Ramos (cell line): ENCODE results near the gene SLC25A44.

Experiments
- in situ Hi-C: fragments of 300-500 bp; cut with MboI; formaldehyde crosslinking; loops from one replicate; pipeline ENCODE4 v1.14.3; 2022; ENCODE audit warnings: low sequenced_read_pairs; ENCODE audit not compliant: unreplicated experiment

Gene SLC25A44, protein sequence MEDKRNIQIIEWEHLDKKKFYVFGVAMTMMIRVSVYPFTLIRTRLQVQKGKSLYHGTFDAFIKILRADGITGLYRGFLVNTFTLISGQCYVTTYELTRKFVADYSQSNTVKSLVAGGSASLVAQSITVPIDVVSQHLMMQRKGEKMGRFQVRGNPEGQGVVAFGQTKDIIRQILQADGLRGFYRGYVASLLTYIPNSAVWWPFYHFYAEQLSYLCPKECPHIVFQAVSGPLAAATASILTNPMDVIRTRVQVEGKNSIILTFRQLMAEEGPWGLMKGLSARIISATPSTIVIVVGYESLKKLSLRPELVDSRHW

DNA sequence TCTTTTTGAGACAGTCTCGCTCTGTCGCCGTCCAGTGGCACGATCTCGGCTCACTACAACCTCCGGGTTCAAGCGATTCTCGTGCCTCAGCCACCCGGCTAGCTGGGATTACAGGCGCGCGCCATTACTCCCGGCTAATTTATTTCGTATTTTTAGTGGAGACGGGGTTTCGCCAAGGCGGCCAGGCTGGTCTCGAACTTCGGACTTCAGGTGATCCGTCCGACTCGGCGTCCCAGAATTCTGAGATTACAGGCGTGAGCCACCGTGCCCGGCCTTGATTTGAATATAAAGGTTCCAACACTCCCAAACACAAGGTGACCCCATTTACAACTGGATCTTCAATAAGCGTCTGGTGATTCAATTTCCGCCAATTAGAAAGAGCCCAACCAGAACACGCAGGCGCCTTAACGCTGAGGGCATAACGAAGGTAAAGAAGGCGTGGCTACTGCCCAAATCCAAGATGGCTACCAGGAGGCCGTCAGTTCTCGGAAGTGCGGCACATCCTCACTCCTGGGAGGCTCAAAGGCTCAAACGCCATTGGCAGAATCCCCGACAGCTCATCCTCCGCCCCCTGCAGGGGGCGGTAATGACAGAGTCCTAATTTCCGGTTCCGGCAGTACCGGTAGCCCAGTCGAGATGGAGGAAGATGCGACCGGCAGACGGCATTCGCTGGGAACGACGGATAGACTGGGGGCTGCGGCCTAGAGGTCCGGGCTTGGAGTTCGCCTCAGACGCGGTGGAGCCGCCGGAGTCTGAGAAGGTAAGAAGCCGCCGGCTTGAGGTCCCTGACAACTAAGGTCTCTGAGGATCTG, at the start of gene SLC25A44:
Gene SLC25A44 (plus strand): TSS at position 617 of the 812 bp plus-strand sequence. CDS start 5,744 bp downstream, outside the sequence.
- in situ Hi-C loops: no loop called here

DNA sequence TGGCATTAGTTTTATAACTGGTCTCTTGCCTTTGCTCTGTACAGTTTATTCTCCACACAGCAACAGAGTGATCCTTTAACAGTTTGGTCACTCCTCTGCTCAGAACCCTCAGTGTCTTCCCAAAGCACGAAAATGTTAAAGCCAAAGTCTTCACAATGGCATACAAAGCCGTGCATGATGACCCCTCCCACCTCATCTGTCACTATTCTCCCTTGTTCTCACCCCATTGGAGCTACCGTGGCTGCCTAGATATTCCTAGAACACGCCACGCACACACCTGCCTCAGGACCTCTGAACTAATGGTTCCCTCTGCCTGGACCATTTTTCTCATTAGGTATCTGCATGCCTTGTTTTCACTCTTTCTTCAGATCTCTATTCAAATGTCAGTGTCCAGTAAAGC, 49.2 kb upstream of the SLC25A44 start:
- in situ Hi-C loops: loop anchor here (5.0 to 10.0 kb wide), 2 partner anchors 78 to 170 kb away; no protein-coding TSS in a partner anchor

DNA sequence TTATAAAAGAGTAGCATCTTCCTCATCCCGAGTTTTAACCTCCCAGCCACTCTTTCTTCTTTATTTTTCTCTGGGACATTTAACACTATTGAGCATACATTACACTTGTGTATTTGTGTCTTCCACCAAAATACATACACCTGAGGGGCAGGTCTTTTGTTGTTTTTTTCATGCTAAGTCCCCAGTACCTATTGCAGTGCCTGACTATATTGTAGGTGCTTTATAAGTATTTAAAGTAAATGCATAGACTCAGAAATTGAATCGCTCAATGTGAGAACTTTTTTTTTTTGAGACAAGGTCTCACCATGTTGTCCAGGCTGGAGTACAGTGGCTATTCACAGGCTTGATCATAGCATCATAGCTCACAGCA, 48.3 kb upstream of the SLC25A44 start:
- in situ Hi-C loops: loop anchor here (5.0 to 10.0 kb wide), 2 partner anchors 77 to 169 kb away; no protein-coding TSS in a partner anchor

DNA sequence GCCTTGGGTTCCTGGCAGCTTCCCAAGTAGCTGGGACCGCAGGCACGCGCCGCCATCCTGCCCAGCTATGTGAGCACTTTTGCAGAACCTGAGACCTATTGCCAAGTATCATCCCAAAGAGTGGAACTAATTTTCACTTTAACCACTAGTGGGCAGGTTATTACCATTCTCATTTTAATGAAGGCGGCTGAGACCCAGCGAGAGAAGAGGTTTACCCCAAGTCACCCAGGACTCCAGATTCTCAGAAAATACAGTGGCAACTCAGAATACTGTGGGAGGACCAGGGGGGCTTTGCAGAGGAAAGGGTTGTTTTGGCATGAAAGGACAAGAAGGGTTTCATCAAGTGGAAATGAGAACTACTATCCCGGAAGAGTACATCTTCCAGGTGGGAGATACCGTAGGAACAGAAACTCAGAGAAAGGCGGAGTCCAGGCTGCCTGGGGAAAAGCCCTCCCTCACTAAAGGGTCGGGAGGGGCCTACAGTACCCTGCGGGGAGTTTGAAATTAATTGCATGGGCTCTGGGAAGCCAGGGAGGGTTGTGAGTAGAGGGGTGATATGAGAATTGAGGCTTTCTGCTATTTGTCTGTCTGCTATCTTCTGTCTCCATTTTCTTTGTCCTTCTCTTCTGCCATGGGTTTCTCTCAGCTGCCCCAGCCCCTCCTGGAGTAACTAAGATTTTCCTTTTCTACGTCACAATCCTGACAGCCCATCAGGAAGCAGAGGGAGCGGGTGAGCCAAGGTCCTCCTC, 47.7 kb upstream of the SLC25A44 start:
- in situ Hi-C loops: loop anchor here (5.0 to 10.0 kb wide), 2 partner anchors 76 to 169 kb away; no protein-coding TSS in a partner anchor

DNA sequence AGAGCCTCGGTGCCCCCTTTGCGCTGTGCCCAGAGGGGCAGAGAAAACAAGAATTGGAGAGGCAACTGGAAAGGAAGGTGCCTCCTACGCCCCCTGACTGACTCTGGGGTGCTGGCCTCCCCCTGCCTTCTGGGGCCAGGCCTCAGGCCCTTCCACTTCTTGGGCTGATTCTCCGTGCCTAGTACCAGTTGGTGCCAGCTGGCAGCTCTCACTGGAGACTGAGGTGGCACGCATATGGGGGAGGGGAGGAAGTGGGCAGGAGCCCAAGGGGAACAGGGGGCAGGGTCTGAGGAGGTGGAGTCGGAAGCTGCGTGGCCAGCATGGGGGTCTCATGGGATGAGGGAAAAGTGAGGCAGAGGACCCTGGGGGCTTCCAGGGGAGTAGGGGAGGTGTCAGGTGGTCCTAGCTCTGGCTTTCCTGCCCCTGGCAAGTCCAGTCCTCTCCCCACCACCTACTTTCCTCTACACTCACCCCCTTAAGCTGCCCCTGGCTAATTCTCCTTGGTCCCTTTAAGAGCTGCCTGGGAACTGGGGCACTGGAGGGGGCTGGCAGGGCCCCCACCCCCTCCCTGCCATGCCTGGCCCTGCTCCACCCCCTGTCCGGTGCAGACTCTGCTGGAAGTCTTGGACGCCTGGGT, 47.0 kb upstream of the SLC25A44 start:
- in situ Hi-C loops: loop anchor here (5.0 to 10.0 kb wide), 2 partner anchors 75 to 168 kb away; no protein-coding TSS in a partner anchor

DNA sequence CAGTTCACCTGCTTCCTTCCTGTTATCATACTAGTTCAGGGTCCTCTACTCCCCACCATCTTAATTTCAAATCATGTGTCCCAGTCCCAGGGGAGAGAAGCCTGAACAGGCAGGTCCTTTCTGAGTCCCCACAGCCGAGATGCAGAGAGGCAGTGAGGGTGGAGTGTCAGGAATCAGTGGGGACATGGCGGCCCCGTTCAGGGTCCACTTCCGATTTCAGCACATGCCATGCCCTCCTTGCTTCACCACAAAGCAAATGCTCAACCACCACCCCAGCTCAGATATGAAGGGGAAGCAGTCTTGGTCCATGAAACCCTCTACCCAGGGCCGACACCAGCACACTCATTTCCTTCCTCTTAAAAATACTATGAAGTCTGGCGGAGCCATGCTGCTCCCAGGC, 45.7 kb upstream of the SLC25A44 start:
- in situ Hi-C loops: loop anchor here (5.0 to 10.0 kb wide), 2 partner anchors 74 to 167 kb away; no protein-coding TSS in a partner anchor

DNA sequence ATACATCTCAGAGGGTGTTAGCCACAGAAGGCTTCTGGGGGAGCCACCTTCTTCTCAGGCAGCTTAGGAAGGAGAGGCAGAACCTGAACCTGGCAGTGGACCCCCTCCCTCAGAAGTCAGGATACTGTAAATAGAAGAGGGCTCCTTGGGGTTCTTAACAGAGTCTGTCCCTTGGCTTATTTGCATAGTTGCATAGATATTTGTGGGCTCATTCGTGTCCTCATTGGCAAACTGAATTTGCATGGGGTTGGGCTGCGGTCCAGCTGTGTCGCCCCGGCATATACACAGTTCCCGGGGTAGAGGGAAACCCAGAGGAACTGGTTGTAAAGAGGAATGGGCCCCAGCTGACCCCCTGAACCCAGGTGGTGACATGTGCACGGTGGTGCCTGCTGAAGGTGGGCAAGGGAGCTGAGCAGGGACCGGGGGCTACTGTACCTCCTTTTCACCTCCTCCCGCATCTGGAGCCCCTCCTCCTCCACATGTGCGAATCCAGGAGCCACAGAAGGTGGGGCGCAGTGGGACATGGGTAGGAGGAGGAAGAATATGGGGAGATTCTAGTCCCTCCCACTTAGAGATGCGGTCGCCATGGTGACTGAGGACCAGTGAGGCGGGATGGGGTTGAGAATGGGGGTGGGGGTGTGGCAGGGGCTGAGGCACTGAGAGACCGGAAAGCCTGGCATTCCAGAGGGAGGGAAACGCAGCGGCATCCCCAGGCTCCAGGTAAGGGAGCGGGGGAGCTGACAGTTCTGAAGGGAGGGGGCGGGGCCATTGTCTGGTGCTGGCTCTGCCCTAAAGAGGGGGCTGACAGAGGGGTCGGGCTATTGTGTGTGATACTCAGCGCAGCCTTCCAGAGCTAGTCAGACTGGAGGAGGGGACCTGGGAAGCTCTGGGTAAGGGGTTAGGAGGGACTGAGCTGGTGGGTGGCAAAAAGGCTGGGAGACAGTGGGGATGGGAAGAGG, 44.3 kb upstream of the SLC25A44 start:
- in situ Hi-C loops: loop anchor here (5.0 to 10.0 kb wide), 2 partner anchors 73 to 165 kb away; no protein-coding TSS in a partner anchor

DNA sequence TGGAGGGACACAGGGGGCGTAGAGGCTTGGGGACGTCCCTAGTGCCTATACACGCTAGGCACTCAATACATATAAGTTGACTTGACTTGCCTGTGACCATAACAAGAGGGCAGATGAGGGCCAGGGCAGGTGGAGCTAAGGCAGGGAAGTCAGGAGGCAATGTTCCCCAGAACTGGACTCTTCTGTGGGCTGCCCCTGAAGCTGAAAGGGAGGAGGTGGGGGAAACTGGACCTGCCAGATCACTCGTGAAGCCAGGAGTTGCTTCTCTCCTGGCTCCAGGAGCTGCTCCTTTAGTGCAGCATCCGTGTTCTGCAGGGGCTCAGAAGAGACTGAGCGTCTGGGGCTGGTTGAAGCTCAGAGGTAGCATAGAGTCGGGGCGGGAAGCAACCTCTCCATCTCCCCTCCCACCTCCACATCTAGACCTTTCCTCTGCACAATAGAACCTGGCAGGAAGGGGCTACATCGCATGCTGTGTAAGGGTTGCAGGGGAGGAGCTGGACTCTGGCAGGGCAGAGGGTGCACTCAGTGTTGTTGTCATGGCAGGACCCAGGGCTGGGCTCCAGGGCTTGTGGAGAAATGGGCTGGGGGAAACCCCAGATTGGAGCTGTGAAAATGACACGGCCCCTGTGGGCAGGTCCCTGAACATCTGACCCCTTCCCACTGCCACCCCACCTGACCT, 43.4 kb upstream of the SLC25A44 start:
- in situ Hi-C loops: no loop called here

DNA sequence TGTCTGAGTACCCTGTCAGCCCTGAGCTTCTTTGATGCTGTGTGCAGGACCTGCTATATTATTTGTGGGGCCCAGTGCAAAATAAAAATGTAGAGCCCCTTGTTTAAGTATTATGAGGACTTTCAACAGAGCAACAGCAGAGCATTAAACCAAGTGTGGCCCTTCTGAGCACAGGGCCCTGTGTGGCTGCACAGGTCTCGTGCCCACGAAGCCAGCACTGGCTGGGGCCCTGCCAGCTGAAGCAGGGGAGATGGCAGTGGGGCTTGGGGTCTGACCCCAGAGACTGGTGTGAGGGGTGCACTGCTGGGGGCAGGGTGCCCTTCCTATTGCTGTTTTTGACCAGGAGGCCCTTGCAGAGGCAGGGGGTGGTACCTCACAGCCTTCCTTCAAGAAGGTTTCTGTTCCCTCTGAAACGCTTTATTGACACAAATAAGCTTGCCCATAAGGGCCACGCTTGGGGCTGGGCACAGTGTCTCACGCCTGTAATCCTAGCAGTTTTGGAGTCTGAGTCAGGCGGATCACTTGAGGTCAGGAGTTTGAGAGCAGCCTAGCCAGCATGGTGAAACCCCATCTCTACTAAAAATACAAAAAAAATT, 42.7 kb upstream of the SLC25A44 start:
- in situ Hi-C loops: no loop called here

DNA sequence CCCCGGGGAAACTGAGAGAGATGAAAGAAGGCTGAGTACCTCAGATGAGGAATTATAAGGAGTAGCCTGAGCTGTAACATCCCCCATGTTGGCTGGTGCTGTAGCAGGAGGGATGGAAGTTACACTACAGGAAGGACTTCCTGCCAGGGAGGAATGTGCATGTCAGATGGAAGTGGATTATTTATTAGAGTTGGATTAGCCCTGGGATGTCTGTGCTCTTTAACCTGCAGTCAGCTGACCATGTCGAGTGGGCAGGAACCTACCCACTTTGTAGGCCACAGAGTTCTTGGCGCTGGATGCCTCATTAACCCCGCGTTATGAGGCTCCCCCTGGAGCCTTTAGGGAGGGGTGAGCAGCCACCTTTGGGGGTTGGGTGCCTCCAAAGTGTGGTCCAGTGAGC, 41.3 kb upstream of the SLC25A44 start:
- in situ Hi-C loops: no loop called here

DNA sequence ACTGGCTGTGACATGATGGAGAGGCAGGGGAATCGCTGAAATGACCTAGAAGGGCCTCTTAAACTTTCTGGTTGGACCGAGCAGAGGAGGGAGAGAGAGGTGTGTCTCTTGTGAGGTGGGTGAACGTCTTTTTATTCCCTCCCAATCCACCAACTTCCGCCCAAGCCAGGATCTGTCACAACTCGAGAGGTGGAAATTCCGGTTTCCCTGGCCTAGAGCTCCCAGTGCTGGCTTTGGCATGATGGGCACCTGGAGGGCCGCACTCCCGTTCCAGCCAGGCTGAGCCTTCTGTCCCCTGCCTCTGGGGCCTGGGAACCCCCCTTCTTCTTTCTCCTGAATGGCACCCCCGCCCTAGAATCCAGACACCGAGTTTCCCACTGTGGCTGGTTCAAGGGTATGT, 40.5 kb upstream of the SLC25A44 start, which contains the start of gene SEMA4A:
Gene SEMA4A (plus strand): TSS at position 224 of the 400 bp plus-strand sequence. CDS start 994 bp downstream, outside the sequence.
- in situ Hi-C loops: no loop called here

DNA sequence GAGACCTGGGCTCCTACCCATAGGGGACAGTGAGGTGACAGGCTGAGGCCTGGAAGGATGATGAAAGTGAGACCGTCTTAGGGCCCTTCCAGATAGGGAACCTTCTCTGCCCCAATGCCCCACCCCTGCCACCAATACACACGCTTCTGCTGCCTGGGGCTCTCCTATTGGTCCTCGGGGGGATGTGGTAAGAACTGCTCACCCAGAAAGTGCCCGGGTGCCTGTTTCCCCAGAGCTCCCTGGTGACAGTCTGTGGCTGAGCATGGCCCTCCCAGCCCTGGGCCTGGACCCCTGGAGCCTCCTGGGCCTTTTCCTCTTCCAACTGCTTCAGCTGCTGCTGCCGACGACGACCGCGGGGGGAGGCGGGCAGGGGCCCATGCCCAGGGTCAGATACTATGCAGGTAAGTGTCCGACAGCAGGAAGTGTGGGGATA, 39.6 kb upstream of the SLC25A44 start:
- in situ Hi-C loops: no loop called here

DNA sequence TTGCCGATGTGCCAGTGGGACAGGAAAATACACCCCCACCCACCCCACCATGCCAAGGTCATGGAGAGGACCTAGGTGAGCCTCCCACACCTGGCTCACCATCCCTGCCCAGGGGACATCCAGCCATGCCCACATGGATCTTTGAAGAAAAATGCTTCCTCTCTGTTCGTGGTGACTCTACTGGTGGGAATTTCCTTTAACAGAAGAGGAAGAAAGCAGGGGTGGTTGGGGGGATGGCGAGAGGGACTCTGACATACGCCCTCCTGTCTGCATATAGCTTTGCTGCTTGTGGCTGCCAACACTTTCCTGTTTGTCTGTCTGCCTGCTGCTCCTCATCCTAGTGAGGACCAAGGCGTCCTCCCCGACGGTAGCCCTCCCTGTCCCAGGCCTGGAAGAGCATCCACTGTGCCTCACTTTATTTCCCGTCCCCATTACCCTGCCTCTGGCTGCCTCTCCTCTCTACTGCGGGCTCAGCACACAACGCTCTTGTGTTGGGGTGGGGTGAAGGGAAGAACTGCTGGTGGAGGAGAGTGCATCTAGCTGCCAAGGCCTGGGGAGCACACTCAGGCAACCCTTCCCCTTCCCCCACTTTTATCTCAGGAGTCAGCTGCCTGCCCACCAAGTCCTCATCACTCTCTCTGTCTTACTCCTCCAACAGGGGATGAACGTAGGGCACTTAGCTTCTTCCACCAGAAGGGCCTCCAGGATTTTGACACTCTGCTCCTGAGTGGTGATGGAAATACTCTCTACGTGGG, 38.0 kb upstream of the SLC25A44 start:
- in situ Hi-C loops: no loop called here

DNA sequence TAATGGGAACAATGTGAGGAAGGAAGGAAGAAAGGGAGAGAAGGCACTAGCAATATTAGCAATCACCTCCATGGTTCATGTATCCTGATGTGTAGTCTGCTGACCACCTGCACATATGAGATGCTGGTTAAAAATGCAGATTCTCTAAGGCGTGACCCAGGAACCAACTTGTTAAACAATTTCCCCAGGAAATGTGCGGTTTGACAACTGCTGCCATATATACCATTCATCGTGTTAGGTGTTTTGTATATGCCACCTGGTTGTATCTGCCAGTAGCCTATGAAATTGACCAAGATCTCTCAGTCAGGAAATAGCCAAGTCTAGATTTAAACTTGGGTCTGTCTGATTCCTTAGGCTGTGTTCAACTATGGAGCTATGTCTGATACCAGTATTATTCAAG, 36.4 kb upstream of the SLC25A44 start:
- in situ Hi-C loops: no loop called here

DNA sequence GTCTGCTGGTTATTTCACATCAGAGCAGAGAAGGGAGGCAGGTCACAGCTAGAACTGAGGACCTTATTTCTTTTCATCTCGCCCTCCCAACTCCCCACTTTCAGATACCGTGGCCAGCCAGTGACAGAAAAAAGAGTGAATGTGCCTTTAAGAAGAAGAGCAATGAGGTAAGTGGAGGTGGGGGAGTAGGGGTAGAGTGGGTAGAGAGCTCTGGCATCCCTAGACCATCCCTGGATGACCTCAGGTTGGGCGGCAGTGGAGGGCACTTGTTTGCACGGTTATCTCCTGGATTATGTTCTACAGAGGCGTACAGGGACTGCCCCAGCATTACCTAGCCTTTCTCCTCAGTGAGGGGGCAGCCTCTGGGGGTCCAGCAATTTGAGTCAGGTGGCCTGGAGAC, 35.9 kb upstream of the SLC25A44 start:
- in situ Hi-C loops: no loop called here

DNA sequence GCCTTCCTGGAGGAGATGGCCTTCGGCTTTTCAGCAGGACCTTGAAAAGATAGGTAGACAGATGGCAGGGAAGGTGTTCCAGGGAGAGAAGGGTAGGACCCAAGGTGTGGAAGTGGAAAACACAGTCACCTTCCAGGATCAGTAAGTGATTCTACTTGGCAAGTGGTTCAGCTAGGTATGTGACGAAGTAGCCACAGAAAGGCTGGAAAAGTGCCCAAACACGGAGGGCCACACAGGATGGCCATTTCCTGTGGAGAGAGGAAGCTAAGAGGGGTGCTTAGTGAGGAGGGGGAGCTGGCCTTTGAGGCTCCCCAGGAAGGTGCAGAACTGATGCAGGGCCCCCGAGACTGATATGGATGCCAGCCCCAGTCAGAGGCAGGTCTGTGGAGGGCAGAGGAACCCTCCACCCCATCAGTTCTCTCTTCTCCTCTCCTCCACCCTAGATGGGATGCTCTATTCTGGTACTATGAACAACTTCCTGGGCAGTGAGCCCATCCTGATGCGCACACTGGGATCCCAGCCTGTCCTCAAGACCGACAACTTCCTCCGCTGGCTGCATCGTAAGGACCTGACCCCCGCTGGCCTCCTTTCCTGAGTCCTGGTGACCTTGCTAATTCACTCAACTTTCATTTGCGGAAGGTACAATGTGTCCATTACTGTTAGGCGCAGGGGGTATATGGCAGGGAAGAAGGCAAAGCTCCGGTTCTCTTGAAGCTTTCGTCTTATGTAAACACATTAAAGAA, 33.7 kb upstream of the SLC25A44 start:
- in situ Hi-C loops: no loop called here
